NCI-H526 (cell line): ENCODE results near the gene UACA.

Source experiments
- DNase-seq, 2 experiments: peaks; one replicate each; lab custom pipeline; 2025; lab: John Stamatoyannopoulos, UW

Gene UACA

GRCh38 chr15:70707686-70708300 lies 55.6 kb downstream of the UACA start:
- DNase-seq: no peak

GRCh38 chr15:70704731-70705130 lies 58.6 kb downstream of the UACA start:
- DNase-seq: no peak

- no peak for DNase-seq
Observed at GRCh38 chr15:70704166-70704565, 59.2 kb downstream of the UACA start.

- no peak for DNase-seq
Observed at GRCh38 chr15:70703096-70703878, 60.1 kb downstream of the UACA start.

GRCh38 chr15:70702584-70702983 lies 60.8 kb downstream of the UACA start:
- DNase-seq: no peak

GRCh38 chr15:70701891-70702568 lies 61.3 kb downstream of the UACA start:
- no peak for DNase-seq

GRCh38 chr15:70701171-70701570 lies 62.2 kb downstream of the UACA start:
- no peak for DNase-seq

- DNase-seq: no peak
Observed at GRCh38 chr15:70699890-70700289, 63.5 kb downstream of the UACA start.

- no peak for DNase-seq
Observed at GRCh38 chr15:70698836-70699390, 64.4 kb downstream of the UACA start.

- no peak for DNase-seq
Observed at GRCh38 chr15:70698426-70698825, 64.9 kb downstream of the UACA start.

GRCh38 chr15:70690491-70691276 lies 72.7 kb downstream of the UACA start:
- DNase-seq: no peak

- no peak for DNase-seq
Observed at GRCh38 chr15:70690021-70690420, 73.3 kb downstream of the UACA start.

- DNase-seq: no peak
Observed at GRCh38 chr15:70687482-70687881, 75.9 kb downstream of the UACA start.

- no peak for DNase-seq
Observed at GRCh38 chr15:70680817-70681216, 82.5 kb downstream of the UACA start.

GRCh38 chr15:70679919-70680231 lies 83.5 kb downstream of the UACA start:
- no peak for DNase-seq

GRCh38 chr15:70672081-70672480 lies 91.3 kb downstream of the UACA start:
- DNase-seq: no peak

- peak in 1 of 2 experiments; percentile 1 for DNase-seq
Observed at GRCh38 chr15:70670680-70671079, 92.7 kb downstream of the UACA start.

- DNase-seq: peak in 1 of 2 experiments; percentile 8
Observed at GRCh38 chr15:70669966-70670658, 93.2 kb downstream of the UACA start.

- no peak for DNase-seq
Observed at GRCh38 chr15:70669006-70669602, 94.3 kb downstream of the UACA start.

- no peak for DNase-seq
Observed at GRCh38 chr15:70665599-70665998, 97.8 kb downstream of the UACA start.

GRCh38 chr15:70664494-70664893 lies 98.9 kb downstream of the UACA start:
- DNase-seq: no peak
